Measurements from ENCODE around the gene GALNT10. TPM values are rescaled to one million over a fixed set of nuclear protein-coding genes. Genes with fewer than 3 reads are reported as not detected.
A peak's percentile ranks its signal among the peaks of the same experiment; 100 is the strongest.

GALNT10 gene
- total RNA-seq, 1 donor = 13.5 TPM

GRCh38 chr5:154418344-154418820, 227.8 kb downstream of the GALNT10 start:
- DNase-seq (ENCODE audit: low read depth in 2 of 3, low spot score in 2 of 3) = no peak

- no peak for DNase-seq (ENCODE audit: low read depth in 2 of 3, low spot score in 2 of 3)
Observed at GRCh38 chr5:154419236-154419635, 228.7 kb downstream of the GALNT10 start.

GRCh38 chr5:154421868-154422267, 231.3 kb downstream of the GALNT10 start:
- peak in 2 of 3 donors; percentile 30 to 55 for DNase-seq (ENCODE audit: low read depth in 2 of 3, low spot score in 2 of 3)

DNA sequence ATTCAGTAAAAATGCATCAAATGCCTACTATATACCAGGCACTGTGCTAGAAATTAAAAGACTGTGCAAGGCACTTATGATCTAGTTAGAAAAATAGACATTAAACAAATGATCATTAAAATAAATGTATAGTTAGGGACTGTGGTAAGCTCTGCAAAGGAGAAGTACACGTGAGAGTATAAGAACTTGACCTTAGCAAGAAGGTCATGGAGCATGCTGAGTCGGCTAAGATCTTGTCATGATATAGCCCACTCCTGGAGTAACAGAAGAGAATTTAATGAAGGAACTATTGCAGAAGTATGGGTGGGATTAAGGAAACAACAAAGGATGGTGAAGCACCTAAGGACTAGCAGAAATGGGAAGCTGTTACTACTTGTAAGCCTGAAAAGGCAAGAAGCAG, 231.8 kb downstream of the GALNT10 start:
- DNase-seq (ENCODE audit: low read depth in 2 of 3, low spot score in 2 of 3) = no peak

DNA sequence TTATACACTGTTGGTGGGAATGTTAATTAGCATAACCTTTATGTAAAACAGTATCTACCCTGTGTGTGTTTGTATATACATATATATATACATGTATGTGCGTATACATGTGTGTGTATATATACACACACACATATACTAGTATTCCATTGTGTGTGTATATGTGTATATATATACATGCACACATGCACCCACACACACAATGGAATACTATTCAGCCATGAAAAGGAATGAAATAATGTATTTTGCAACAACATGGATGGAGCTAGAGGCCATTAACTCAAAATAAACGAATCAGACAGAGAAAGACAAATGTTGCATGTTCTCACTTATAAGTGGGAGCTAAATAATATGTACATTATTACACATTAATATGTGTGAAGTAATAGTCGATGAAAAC, 237.7 kb downstream of the GALNT10 start:
- no peak for DNase-seq (ENCODE audit: low read depth in 2 of 3, low spot score in 2 of 3)

- DNase-seq (ENCODE audit: low read depth in 2 of 3, low spot score in 2 of 3) = no peak
Observed at GRCh38 chr5:154429341-154429740, 238.8 kb downstream of the GALNT10 start.

DNA sequence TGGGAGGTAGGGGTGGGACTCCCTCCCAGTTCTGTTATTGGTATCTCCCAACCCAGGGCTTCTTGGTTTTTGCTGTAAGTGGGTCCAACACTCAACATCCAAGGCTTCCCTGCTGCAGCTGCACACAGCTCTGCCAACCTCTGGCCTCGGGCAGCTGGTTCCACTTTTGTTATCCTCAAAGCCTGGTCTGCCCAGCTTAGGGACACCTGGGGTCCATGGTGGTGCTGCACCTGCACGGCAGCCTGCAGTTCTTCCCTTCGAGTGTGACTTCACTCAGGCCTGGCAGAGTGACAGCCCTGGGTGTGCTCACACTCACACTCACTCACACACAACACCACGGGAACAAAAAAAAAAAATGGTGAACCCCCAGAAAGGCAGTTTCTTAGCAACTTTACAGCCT, 239.9 kb downstream of the GALNT10 start:
- no peak for DNase-seq (ENCODE audit: low read depth in 2 of 3, low spot score in 2 of 3)

- no peak for DNase-seq (ENCODE audit: low read depth in 2 of 3, low spot score in 2 of 3)
Observed at GRCh38 chr5:154430961-154431630, 240.6 kb downstream of the GALNT10 start.

DNA sequence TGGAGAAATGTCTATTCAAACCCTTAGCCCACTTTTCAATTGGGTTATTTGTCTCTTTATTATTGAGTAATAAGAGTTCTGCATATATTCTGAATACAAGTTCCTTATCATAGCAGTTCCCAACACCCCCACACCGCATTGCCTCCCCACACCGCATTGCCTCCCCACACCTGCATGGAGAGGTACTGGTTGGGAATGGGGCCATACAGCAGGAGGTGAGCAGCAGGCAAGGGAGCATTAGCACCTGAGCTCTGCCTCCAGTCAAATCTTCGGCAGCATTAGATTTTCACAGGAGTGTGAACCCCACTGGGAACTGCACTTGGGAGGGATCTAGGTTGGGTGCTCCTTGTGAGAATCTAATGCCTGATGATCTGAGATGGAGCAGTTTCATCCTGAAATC, 244.7 kb downstream of the GALNT10 start:
- DNase-seq (ENCODE audit: low read depth in 2 of 3, low spot score in 2 of 3) = no peak

DNA sequence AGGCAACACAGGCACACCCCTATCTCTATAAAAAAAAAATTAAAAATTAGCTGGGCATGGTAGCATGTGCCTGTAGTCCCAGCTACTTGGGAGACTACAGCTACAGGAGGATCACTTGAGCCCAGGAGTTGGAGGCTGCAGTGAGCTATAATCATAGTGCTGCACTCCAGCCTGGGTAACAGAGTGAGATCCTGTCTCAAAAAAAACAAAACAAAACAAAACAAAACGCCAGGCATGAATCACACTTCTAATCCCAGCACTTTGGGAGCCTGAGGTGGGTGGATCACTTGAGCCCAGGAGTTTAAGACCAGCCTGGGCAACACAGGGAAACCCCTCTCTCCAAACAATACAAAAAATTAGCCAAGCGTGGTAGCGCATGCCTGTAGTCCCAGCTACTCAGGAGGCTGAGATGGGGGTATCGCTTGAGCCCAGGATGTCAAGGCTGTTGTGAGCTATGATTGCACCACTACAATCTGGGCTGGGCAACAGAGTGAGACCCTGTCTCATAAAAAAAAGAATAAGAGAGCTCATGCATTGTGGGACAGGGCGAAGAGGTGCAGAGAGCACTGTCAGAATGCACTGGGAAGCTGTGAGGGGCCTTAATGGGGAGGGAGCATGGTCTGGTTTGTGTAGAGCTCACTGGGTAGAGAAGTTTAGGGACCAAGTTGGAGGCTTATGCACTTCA, 246.9 kb downstream of the GALNT10 start:
- DNase-seq (ENCODE audit: low read depth in 2 of 3, low spot score in 2 of 3) = no peak

GRCh38 chr5:154440540-154440939, 250.0 kb downstream of the GALNT10 start:
- no peak for DNase-seq (ENCODE audit: low read depth in 2 of 3, low spot score in 2 of 3)

GRCh38 chr5:154442801-154443200, 252.3 kb downstream of the GALNT10 start:
- DNase-seq (ENCODE audit: low read depth in 2 of 3, low spot score in 2 of 3) = no peak

DNA sequence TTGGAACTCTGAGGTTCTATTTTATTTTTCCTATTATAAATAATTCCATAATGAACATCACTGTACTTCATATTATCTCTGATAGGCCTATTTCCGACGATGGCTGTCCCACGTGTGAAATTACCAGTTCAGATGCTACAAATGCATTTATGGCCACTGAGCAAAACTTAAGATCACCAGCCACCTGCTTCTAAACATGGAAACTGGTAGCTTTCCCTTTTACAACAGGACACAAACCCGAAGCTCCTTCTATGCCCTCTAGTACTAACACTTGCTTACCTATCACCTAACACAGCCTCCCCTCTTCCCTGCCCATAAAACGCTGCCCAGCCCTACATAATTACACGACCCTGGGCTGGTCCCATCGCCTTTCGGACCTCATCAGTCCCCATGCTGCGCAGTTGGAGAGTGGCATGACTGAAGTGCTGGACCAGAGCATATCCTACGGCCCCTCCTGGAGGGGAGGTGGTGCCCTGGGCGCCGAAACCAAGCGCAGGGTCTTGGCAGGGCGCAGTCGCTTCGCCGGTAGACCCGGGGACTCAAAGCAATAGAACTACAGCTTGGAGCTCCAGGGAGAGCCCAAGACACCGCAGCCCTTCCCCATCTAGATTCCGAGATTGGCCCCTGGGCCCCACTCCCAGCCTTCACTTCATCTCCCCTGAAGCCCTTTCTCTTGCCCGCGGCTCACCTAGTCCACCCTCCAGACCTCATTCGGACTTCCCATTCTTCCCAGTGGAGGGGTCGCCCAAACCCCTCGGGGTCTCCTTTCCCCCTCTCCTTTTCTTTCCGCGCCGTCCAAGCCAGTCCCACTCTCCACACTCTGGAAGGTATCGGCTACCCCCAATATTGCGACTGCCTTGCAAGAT, 254.3 kb downstream of the GALNT10 start:
- peak in 2 of 3 donors; percentile 14 for DNase-seq (ENCODE audit: low read depth in 2 of 3, low spot score in 2 of 3)

DNA sequence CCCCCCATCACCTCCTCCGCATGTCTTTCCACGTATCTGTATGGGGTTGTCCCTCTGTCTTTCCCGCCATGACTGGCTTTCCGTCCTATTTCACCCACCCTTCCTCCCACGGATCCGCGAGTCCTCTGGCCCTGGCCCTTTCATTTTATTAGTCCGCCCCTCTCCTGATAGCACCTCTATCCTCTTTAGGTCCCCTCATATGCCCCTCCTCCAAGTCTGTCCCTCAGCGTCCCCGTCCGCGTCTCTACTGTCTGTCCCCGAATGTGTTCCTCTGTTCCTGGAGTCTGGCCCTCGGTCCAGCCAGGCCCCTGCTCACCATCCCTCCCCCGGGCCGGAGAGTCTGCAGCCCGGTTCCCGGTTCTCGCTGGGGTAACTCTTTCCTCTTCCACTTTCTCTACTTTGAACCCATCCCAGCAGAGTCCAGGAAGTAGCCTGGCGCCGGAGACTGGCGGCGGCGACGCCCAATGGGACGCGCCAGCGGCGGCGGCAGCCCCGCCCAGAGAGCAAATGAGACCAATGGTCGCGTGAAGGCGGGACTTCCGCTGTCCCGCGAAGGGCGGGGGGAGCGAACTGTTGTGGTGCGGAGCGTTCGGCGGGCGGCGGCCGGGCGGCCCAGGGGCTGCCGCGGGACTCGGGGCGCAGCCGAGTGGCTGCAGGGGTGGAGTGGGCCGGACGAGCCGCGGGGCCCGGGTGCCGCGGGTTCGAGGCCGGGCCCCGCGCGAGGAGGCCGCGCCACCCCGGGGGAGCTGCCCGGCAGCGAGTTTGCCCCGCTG, 255.1 kb downstream of the GALNT10 start, which contains the start of gene SAP30L:
Gene SAP30L (plus strand): TSS at position 576 of the 773 bp plus-strand sequence. CDS start 608 bp downstream, outside the sequence.
- peak; percentile 86 to 96 (median 93) for DNase-seq (ENCODE audit: low read depth in 2 of 3, low spot score in 2 of 3)

- peak in 1 of 3 donors; percentile 18 for DNase-seq (ENCODE audit: low read depth in 2 of 3, low spot score in 2 of 3)
Observed at GRCh38 chr5:154446195-154447088, 255.9 kb downstream of the GALNT10 start.

- no peak for DNase-seq (ENCODE audit: low read depth in 2 of 3, low spot score in 2 of 3)
Observed at GRCh38 chr5:154447089-154447725, 256.7 kb downstream of the GALNT10 start.

DNA sequence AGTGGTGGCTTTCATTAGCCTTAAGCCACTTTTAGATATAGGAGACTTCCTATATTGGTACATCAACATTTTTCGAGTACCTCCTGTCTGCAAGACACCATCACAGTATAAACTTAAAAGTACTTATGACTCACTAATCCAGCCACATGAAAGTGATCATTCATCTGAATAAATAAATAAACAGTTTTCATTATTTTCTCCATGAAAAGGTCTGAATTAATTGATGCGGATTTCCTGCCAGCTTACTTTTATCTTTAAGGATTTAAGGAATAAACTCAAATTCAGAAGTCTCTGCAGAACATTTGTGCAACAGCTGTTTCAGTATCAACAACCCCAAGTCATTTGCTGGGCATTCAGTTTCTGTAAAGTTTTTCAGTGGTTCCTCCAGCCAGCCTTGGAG, 259.3 kb downstream of the GALNT10 start:
- DNase-seq (ENCODE audit: low read depth in 2 of 3, low spot score in 2 of 3) = no peak

DNA sequence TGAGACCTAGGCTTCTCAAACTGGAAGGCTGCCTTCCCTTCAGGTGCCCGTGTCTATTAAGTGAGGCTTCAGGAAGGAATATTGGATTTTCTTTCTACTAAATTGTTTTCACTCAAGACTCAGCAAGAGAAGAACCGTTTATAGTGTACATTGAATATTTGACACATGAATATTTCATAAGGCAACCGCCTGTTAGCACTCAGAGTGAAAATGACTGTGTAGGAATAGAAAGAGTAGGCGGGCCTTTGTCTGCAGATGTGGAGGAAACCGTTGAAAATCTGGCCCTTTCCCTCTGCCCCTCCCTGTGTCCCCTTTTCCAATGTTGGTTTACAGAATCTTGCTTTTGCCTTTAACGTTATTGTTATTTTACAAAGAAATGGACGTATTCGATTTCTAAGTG, 261.4 kb downstream of the GALNT10 start:
- DNase-seq (ENCODE audit: low read depth in 2 of 3, low spot score in 2 of 3) = no peak

GRCh38 chr5:154455585-154455984, 265.1 kb downstream of the GALNT10 start:
- no peak for DNase-seq (ENCODE audit: low read depth in 2 of 3, low spot score in 2 of 3)
